GM21367 (cell line): ENCODE measurements around the gene SYT17.

Experiments
- ATAC-seq: cut with Tn5 transposase; IDR thresholded peaks from one replicate; pipeline ENCODE4 v1.9.1; 2021; ENCODE audit not compliant: unreplicated experiment

SYT17 gene

GRCh38 chr16:19245326-19245925, 77.4 kb downstream of the SYT17 start:
- no peak for ATAC-seq

- no peak for ATAC-seq
Measured at GRCh38 chr16:19252904-19253303, 84.9 kb downstream of the SYT17 start.

GRCh38 chr16:19254611-19255010, 86.6 kb downstream of the SYT17 start:
- ATAC-seq: no peak

GRCh38 chr16:19264123-19264673, 96.2 kb downstream of the SYT17 start:
- ATAC-seq: no peak

- ATAC-seq: no peak
Measured at GRCh38 chr16:19265380-19265930, 97.4 kb downstream of the SYT17 start.

- ATAC-seq: no peak
Measured at GRCh38 chr16:19266774-19267173, 98.7 kb downstream of the SYT17 start.

- no peak for ATAC-seq
Measured at GRCh38 chr16:19269098-19269497, 101.1 kb downstream of the SYT17 start.

- ATAC-seq: no peak
Measured at GRCh38 chr16:19274165-19274797, 106.2 kb downstream of the SYT17 start.

- ATAC-seq: no peak
Measured at GRCh38 chr16:19278403-19278802, 110.4 kb downstream of the SYT17 start.

- no peak for ATAC-seq
Measured at GRCh38 chr16:19281246-19281645, 113.2 kb downstream of the SYT17 start.

- ATAC-seq: no peak
Measured at GRCh38 chr16:19282101-19282500, 114.1 kb downstream of the SYT17 start.

- no peak for ATAC-seq
Measured at GRCh38 chr16:19283637-19284036, 115.6 kb downstream of the SYT17 start.

- ATAC-seq: no peak
Measured at GRCh38 chr16:19284207-19284606, 116.2 kb downstream of the SYT17 start.

GRCh38 chr16:19285431-19285830, 117.4 kb downstream of the SYT17 start, which contains the start of gene CLEC19A:
CLEC19A (plus strand) TSS chr16:19285731; CDS start chr16:19285852, 121 bp downstream.
- no peak for ATAC-seq

GRCh38 chr16:19286827-19287226, 118.8 kb downstream of the SYT17 start:
- ATAC-seq: no peak

- no peak for ATAC-seq
Measured at GRCh38 chr16:19287241-19287640, 119.2 kb downstream of the SYT17 start.

GRCh38 chr16:19288872-19289799, 121.1 kb downstream of the SYT17 start:
- ATAC-seq: no peak

GRCh38 chr16:19289811-19290485, 121.9 kb downstream of the SYT17 start:
- no peak for ATAC-seq

GRCh38 chr16:19290860-19291259, 122.8 kb downstream of the SYT17 start:
- no peak for ATAC-seq

- ATAC-seq: no peak
Measured at GRCh38 chr16:19291475-19291874, 123.4 kb downstream of the SYT17 start.

GRCh38 chr16:19292186-19292585, 124.1 kb downstream of the SYT17 start:
- no peak for ATAC-seq
